Measurements from ENCODE around the gene LYRM9. TPM values are rescaled to one million over a fixed set of nuclear protein-coding genes. Genes with fewer than 3 reads are reported as not detected.

Gene LYRM9
- total and polyA plus RNA-seq, 10 of the 15 experiments (the other 5 are each of a cell fraction or from before 2014, with no cell fraction given), result 1.8 to 8.3 (median 4.6) TPM

DNA sequence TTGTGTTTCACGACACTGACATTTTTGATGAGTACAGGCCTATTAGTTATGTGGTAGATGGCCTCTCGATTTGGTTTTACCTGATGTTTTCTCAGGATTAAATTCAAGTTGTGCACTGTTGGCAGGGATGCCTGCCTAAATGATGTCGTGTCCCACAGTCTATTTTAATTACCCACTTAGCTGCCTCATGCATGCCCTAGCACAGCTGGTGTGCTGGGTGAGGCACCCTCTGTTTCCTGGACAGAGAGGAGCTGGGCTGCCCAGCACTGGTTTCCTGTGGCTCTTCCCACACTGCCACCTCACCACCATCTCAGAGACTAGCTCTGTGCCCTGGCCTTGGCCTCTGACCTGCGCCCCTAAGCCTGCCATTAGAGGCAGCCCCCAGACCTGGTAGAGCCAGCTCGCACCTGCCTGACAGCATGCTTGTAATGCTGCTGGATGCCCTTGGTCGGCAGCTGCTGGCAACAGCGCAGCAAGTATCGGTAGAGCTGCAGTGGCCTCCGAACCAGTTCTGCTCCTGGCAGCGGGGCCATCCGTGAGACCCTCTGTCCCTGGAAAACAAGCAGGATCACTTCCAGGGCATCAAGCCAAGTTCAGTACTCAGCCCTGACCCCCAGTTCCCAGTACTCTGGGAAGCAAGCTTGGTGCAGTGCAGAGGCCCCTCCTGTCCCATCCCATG, 10.9 kb downstream of the LYRM9 start:
- Histone ChIP-seq H3K27ac (ENCODE audit: control insufficient read depth, insufficient read depth) (no peak overlapping the region), H3K9me3 (replicated peaks; ENCODE audit: control insufficient read depth, insufficient read depth, low read length) (no peaks in the 10 kb centered on the region), H3K27me3 (replicated peaks in 1 of 2; ENCODE audit: control insufficient read depth in 2 of 2, insufficient read depth in 2 of 2, low read length in 1 of 2) (no peaks in the 10 kb centered on the region), H3K4me3 (no peak overlapping the region), H2AFZ (ENCODE audit: control insufficient read depth, low read depth, low read length) (no peak overlapping the region), H3K36me3 (ENCODE audit: control insufficient read depth in 2 of 2, insufficient read depth in 2 of 2, low read length in 1 of 2) (no peaks in the 10 kb centered on the region), H3K79me2 (ENCODE audit: control insufficient read depth, insufficient read depth, low read length) (no peaks in the 10 kb centered on the region), H3K4me1 (ENCODE audit: control insufficient read depth, insufficient read depth, low read length) (peaks cover 5% of the 10 kb centered on the region), H3K9ac (ENCODE audit: control insufficient read depth, insufficient read depth, low read length) (no peak overlapping the region), H3K4me2 (ENCODE audit: control insufficient read depth, insufficient read depth) (no peak overlapping the region), H4K20me1 (ENCODE audit: control insufficient read depth, insufficient read depth) (no peaks in the 10 kb centered on the region)
- POLR2A ChIA-PET, result interaction anchor here (0.7 kb wide), 1 partner anchor 99 kb away, joined by 3 read pairs; no protein-coding TSS in a partner anchor
- BruUV-seq (replicated peaks), result no TSS peak
- ATAC-seq (no peak), FAIRE-seq (no peak), DNase-seq (ENCODE audit: low read depth, low spot score) (no peak)
- in situ Hi-C loops (cut with MboI) (loop anchor here (5.0 to 10.0 kb wide), 4 partner anchors 75 to 438 kb away; no protein-coding TSS in a partner anchor), intact Hi-C loops (cut with micrococcal nuclease; ENCODE audit: unreplicated experiment) (no loop called here)
- 75% methylated on average over 11 of the region's 11 CpGs for WGBS (ENCODE audit: insufficient coverage, insufficient replicate concordance, low lambda C conversion rate, missing lambda C conversion rate)
- CTCF ChIA-PET, result interaction anchor here (0.5 to 14.1 kb wide), 5 partner anchors 11 to 367 kb away, joined by 3 to 664 read pairs (median 75); partner anchors contain the start of genes LYRM9 and NOS2
- RAD21 ChIA-PET (ENCODE audit: unreplicated experiment), result interaction anchor here (0.7 to 9.7 kb wide), 4 partner anchors 12 to 123 kb away, joined by 3 to 439 read pairs (median 34); no protein-coding TSS in a partner anchor
- SMC1A ChIA-PET (ENCODE audit: uncharacterized antibody, unreplicated experiment), result interaction anchor here (0.6 to 18.8 kb wide), 4 partner anchors 73 to 139 kb away, joined by 3 to 457 read pairs (median 21); no protein-coding TSS in a partner anchor
- TF ChIP-seq, protein P1, sequence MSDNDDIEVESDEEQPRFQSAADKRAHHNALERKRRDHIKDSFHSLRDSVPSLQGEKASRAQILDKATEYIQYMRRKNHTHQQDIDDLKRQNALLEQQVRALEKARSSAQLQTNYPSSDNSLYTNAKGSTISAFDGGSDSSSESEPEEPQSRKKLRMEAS (IDR thresholded peaks at IDR 0.05; ENCODE audit: low read depth, low read length), result no peak
- no peak for TF ChIP-seq NR2C1 (IDR thresholded peaks at IDR 0.05)
- TF ChIP-seq ZBED1 (IDR thresholded peaks at IDR 0.05; ENCODE audit: borderline replicate concordance), result no peak
- no peak for TF ChIP-seq FOXM1 (IDR thresholded peaks at IDR 0.05; ENCODE audit: low read depth, low read length)
- TF ChIP-seq BHLHE40 (IDR thresholded peaks at IDR 0.05; ENCODE audit: borderline replicate concordance in 1 of 2, low read depth in 2 of 2, low read length in 1 of 2), result no peak
- TF ChIP-seq, protein P2, sequence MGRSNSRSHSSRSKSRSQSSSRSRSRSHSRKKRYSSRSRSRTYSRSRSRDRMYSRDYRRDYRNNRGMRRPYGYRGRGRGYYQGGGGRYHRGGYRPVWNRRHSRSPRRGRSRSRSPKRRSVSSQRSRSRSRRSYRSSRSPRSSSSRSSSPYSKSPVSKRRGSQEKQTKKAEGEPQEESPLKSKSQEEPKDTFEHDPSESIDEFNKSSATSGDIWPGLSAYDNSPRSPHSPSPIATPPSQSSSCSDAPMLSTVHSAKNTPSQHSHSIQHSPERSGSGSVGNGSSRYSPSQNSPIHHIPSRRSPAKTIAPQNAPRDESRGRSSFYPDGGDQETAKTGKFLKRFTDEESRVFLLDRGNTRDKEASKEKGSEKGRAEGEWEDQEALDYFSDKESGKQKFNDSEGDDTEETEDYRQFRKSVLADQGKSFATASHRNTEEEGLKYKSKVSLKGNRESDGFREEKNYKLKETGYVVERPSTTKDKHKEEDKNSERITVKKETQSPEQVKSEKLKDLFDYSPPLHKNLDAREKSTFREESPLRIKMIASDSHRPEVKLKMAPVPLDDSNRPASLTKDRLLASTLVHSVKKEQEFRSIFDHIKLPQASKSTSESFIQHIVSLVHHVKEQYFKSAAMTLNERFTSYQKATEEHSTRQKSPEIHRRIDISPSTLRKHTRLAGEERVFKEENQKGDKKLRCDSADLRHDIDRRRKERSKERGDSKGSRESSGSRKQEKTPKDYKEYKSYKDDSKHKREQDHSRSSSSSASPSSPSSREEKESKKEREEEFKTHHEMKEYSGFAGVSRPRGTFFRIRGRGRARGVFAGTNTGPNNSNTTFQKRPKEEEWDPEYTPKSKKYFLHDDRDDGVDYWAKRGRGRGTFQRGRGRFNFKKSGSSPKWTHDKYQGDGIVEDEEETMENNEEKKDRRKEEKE (IDR thresholded peaks at IDR 0.05), result no peak
- TF ChIP-seq SIN3A (IDR thresholded peaks at IDR 0.05; ENCODE audit: low read depth, low read length), result no peak
- TF ChIP-seq SMAD1 (IDR thresholded peaks at IDR 0.05; ENCODE audit: low read depth, partially characterized antibody), result no peak
- no peak for TF ChIP-seq CHD2 (IDR thresholded peaks at IDR 0.05; ENCODE audit: borderline replicate concordance, low read depth, low read length)
- TF ChIP-seq MYC (IDR thresholded peaks at IDR 0.05; ENCODE audit: insufficient read depth, insufficient read length, insufficient replicate concordance, low read length, severe bottlenecking), result no peak
- no peak for TF ChIP-seq EED (IDR thresholded peaks at IDR 0.05; ENCODE audit: low read depth)
- TF ChIP-seq ZZZ3 (IDR thresholded peaks at IDR 0.05; ENCODE audit: control insufficient read depth, insufficient read length, low read depth), result no peak

Data from GM12878 (cell line).